GM12878 (cell line): ENCODE measurements around the gene MAMDC4. TPM values are rescaled to one million over a fixed set of nuclear protein-coding genes. Genes with fewer than 3 reads are reported as not detected.

ENCODE experiments used
- ATAC-seq: fragments of 200-7000 bp; cut with Tn5 transposase; 3 replicates; pipeline ENCODE4 v1.9.1; 2020; ENCODE audit warnings: mild to moderate bottlenecking, moderate library complexity
- BruUV-seq: library from RNA; stranded (reverse); fragments of 400-500 nt; replicated peaks from 2 replicates; lab custom pipeline; 2021; lab: Mats Ljungman, UMichigan
- CTCF ChIA-PET: fragments of 300-600 bp; sonication (Branson Sonifier 250); formaldehyde crosslinking; extraction: SDS; loops from one replicate; lab custom pipeline; 2021; ENCODE audit warnings: inconsistent platforms; lab: Yijun Ruan, JAX
- POLR2A ChIA-PET: fragments of 350-600 bp; formaldehyde crosslinking; extraction: SDS; loops from one replicate; lab custom pipeline; 2021; ENCODE audit warnings: inconsistent platforms; lab: Charles Lee
- RAD21 ChIA-PET: fragments of 300-600 bp; sonication (Branson Sonifier 250); formaldehyde crosslinking; loops from one replicate; lab custom pipeline; 2023; ENCODE audit warnings: antibody characterized with exemption; ENCODE audit not compliant: unreplicated experiment; lab: Charles Lee
- SMC1A ChIA-PET: fragments of 300-600 bp; sonication (Branson Sonifier 250); formaldehyde crosslinking; loops from one replicate; lab custom pipeline; 2023; ENCODE audit not compliant: unreplicated experiment, uncharacterized antibody; lab: Charles Lee
- DNase-seq: peaks from one replicate; pipeline ENCODE4 v3.0.0-alpha.2; 2011; ENCODE audit warnings: low read depth, low spot score
- FAIRE-seq: peaks from 3 replicates; lab custom pipeline; 2011; peaks lifted over from hg19 to GRCh38; lab: Jason Lieb, UNC
- H2AFZ ChIP-seq: 2 replicates; pipeline ENCODE4 v1.6.0; 2011; ENCODE audit warnings: low read depth, low read length, control low read depth; ENCODE audit not compliant: control insufficient read depth
- H3K27ac ChIP-seq: 2 replicates; pipeline ENCODE4 v1.5.1; 2011; ENCODE audit warnings: control low read depth; ENCODE audit not compliant: control insufficient read depth, insufficient read depth
- H3K27me3 ChIP-seq, 2 experiments: replicated peaks in 1 of 2; 2 replicates each; pipeline versions ENCODE4 v1.6.0 to v1.6.1; 2011; ENCODE audit warnings: low read length in 1 of 2; ENCODE audit not compliant: control insufficient read depth in 2 of 2, insufficient read depth in 2 of 2
- H3K36me3 ChIP-seq, 2 experiments: 2 replicates each; pipeline ENCODE4 v1.5.1; 2011; ENCODE audit warnings: low read length in 1 of 2; ENCODE audit not compliant: control insufficient read depth in 2 of 2, insufficient read depth in 2 of 2
- H3K4me1 ChIP-seq: 2 replicates; pipeline ENCODE4 v1.6.1; 2011; ENCODE audit warnings: mild to moderate bottlenecking, low read length, moderate library complexity, mixed read lengths; ENCODE audit not compliant: control insufficient read depth, insufficient read depth
- H3K4me2 ChIP-seq: 2 replicates; pipeline ENCODE4 v1.6.0; 2011; ENCODE audit warnings: control low read depth; ENCODE audit not compliant: control insufficient read depth, insufficient read depth
- H3K4me3 ChIP-seq: fragments of 200-600 bp; sonication (generic); 2 replicates; pipeline ENCODE4 v1.5.1; 2016
- H3K79me2 ChIP-seq: 2 replicates; pipeline ENCODE4 v1.6.0; 2011; ENCODE audit warnings: low read length; ENCODE audit not compliant: control insufficient read depth, insufficient read depth
- H3K9ac ChIP-seq: 2 replicates; pipeline ENCODE4 v1.8.0; 2011; ENCODE audit warnings: low read length, control low read depth, mixed read lengths; ENCODE audit not compliant: control insufficient read depth, insufficient read depth
- H3K9me3 ChIP-seq: replicated peaks from 3 replicates; pipeline ENCODE4 v1.5.1; 2011; ENCODE audit warnings: mild to moderate bottlenecking, low read length; ENCODE audit not compliant: control insufficient read depth, insufficient read depth
- H4K20me1 ChIP-seq: 2 replicates; pipeline ENCODE4 v1.6.0; 2011; ENCODE audit not compliant: control insufficient read depth, insufficient read depth
- JUND ChIP-seq: IDR thresholded peaks from 2 replicates; pipeline ENCODE4 v1.6.1; 2012; ENCODE audit warnings: low read depth, mild to moderate bottlenecking, low read length, improper control_type of control experiment, moderate library complexity
- KAT2A ChIP-seq: conservative IDR thresholded peaks from 2 replicates; pipeline ENCODE4 v1.6.1; 2011; ENCODE audit warnings: low read depth, low read length; ENCODE audit not compliant: control insufficient read depth
- RAD21 ChIP-seq: IDR thresholded peaks from 2 replicates; pipeline ENCODE4 v1.6.1; 2011; ENCODE audit warnings: mild to moderate bottlenecking, low read depth, low read length, moderate library complexity; ENCODE audit not compliant: insufficient read depth
- TAF1 ChIP-seq: IDR thresholded peaks from 2 replicates; pipeline ENCODE4 v1.6.1; 2011; ENCODE audit warnings: mild to moderate bottlenecking, low read depth, low read length, borderline replicate concordance
- USF1 ChIP-seq: IDR thresholded peaks from 2 replicates; pipeline ENCODE4 v1.6.1; 2011; ENCODE audit warnings: borderline replicate concordance, low read depth, mild to moderate bottlenecking, moderate library complexity, mixed read lengths, low read length; ENCODE audit not compliant: insufficient read depth; ENCODE audit errors: extremely low read length
- WGBS: methylation state at CpG from one replicate; pipeline ENCODE4 v1.1.6; 2016; ENCODE audit warnings: low lambda C conversion rate; ENCODE audit not compliant: insufficient replicate concordance, insufficient coverage; ENCODE audit errors: missing lambda C conversion rate; 5-methylcytosine and 5-hydroxymethylcytosine counted together
- in situ Hi-C: fragments of 300-500 bp; cut with MboI; formaldehyde crosslinking; loops from 9 replicates; pipeline ENCODE4 v1.14.3; 2018; ENCODE audit warnings: mixed read lengths
- intact Hi-C: fragments of 100-400 bp; cut with micrococcal nuclease; formaldehyde crosslinking; loops from one replicate; pipeline ENCODE4 v1.14.2; 2022; ENCODE audit not compliant: unreplicated experiment
- polyA plus RNA-seq, 11 experiments: library from polyadenylated mRNA; depleted of rRNA in 4 of 11; unstranded in 6 of 11; stranded (reverse) in 5 of 11; fragments of >200 nt; fragmentation: Nextera tagmentation in 4 of 11; fragmentation: Illumina TruSeq in 1 of 11; extraction: Ambion mirVana in 4 of 11; extraction: Trizol in 1 of 11; gene quantifications; 1 replicate in 1 of 11; 2 replicates in 10 of 11; pipeline versions ENCODE4 v1.2.1 to v1.2.3, GENCODE V29; 2011 to 2016; ENCODE audit warnings: inconsistent platforms in 2 of 11, missing spikeins in 2 of 11, low read depth in 1 of 11
- total RNA-seq, 4 experiments: library from RNA; depleted of rRNA in 3 of 4; stranded (reverse); fragments of >200 nt in 3 of 4; fragmentation: Illumina TruSeq in 1 of 4; extraction: Trizol in 1 of 4; gene quantifications; 2 replicates each; pipeline versions ENCODE4 v1.2.1 to v1.2.3, GENCODE V29; 2013 to 2021
- TF ChIP-seq, protein P1 (sequence below), 3 experiments: IDR thresholded peaks in 2 of 3; conservative IDR thresholded peaks in 1 of 3; 2 replicates each; pipeline ENCODE4 v1.5.1; 2011; ENCODE audit warnings: low read depth in 3 of 3, low read length in 3 of 3, mild to moderate bottlenecking in 3 of 3, control low read depth in 2 of 3, moderate library complexity in 2 of 3, inconsistent platforms in 1 of 3, mixed read lengths in 1 of 3; ENCODE audit not compliant: control insufficient read depth in 2 of 3, insufficient read depth in 1 of 3; ENCODE audit errors: extremely low read depth in 1 of 3

MAMDC4 gene
- total and polyA plus RNA-seq, 10 of the 15 experiments (the other 5 are each of a cell fraction or from before 2014, with no cell fraction given), result 0.22 to 5.7 (median 2.4) TPM; not detected in 1

GRCh38 chr9:136856541-136857141, 4.5 kb downstream of the MAMDC4 start:
- ATAC-seq (no peak), FAIRE-seq (no peak), DNase-seq (no peak)
- in situ Hi-C loops, result no loop called here
- no peaks in the 10 kb centered on the region for H3K79me2 ChIP-seq
- ChIA-PET RAD21 (no interaction called here), CTCF (no interaction called here), POLR2A (interaction anchor here (0.8 kb wide), 1 partner anchor 16 kb away, joined by 5 read pairs; no protein-coding TSS in a partner anchor), SMC1A (no interaction called here)
- no peaks in the 10 kb centered on the region for H3K4me1 ChIP-seq
- intact Hi-C loops, result no loop called here
- no peak overlapping the region for H3K27ac ChIP-seq
- WGBS, result 58% methylated on average over 14 of the region's 14 CpGs
- no peak overlapping the region for H2AFZ ChIP-seq
- no peak overlapping the region for H3K4me2 ChIP-seq
- H3K36me3 ChIP-seq, result peaks cover 0 to 6% of the 10 kb centered on the region in 2 experiments; a peak in 2 of 4 replicates
- H4K20me1 ChIP-seq, result no peaks in the 10 kb centered on the region
- no peak overlapping the region for H3K4me3 ChIP-seq
- no peak for TF ChIP-seq KAT2A
- TF ChIP-seq, protein P1, sequence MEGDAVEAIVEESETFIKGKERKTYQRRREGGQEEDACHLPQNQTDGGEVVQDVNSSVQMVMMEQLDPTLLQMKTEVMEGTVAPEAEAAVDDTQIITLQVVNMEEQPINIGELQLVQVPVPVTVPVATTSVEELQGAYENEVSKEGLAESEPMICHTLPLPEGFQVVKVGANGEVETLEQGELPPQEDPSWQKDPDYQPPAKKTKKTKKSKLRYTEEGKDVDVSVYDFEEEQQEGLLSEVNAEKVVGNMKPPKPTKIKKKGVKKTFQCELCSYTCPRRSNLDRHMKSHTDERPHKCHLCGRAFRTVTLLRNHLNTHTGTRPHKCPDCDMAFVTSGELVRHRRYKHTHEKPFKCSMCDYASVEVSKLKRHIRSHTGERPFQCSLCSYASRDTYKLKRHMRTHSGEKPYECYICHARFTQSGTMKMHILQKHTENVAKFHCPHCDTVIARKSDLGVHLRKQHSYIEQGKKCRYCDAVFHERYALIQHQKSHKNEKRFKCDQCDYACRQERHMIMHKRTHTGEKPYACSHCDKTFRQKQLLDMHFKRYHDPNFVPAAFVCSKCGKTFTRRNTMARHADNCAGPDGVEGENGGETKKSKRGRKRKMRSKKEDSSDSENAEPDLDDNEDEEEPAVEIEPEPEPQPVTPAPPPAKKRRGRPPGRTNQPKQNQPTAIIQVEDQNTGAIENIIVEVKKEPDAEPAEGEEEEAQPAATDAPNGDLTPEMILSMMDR (IDR thresholded peaks at IDR 0.05 in 2 of 3, conservative IDR thresholded peaks at IDR 0.05 in 1 of 3; ENCODE audit: control insufficient read depth in 2 of 3, extremely low read depth in 1 of 3, insufficient read depth in 1 of 3, low read depth in 3 of 3, low read length in 3 of 3), result 0 out of 6 replicates have a peak, but pooled peaks of 1 of the 3 experiments have one; percentile 18
- H3K9me3 ChIP-seq, result no peaks in the 10 kb centered on the region
- BruUV-seq, result no TSS peak
- no peak overlapping the region for H3K9ac ChIP-seq
- H3K27me3 ChIP-seq, result no peaks in the 10 kb centered on the region

GRCh38 chr9:136857166-136857565, 5.0 kb downstream of the MAMDC4 start:
- DNase-seq (no peak), FAIRE-seq (no peak), ATAC-seq (no peak)
- ChIA-PET CTCF (no interaction called here), POLR2A (no interaction called here), SMC1A (no interaction called here), RAD21 (interaction anchor here (0.6 kb wide), 1 partner anchor 22 kb away, joined by 3 read pairs; no protein-coding TSS in a partner anchor)
- Histone ChIP-seq H3K4me3 (no peak overlapping the region), H3K27ac (no peak overlapping the region), H3K9me3 (no peaks in the 10 kb centered on the region), H3K36me3 (peaks cover 0 to 6% of the 10 kb centered on the region in 2 experiments; a peak in 2 of 4 replicates), H4K20me1 (no peaks in the 10 kb centered on the region), H3K4me2 (no peak overlapping the region), H2AFZ (no peak overlapping the region), H3K79me2 (no peaks in the 10 kb centered on the region), H3K4me1 (no peaks in the 10 kb centered on the region), H3K27me3 (no peaks in the 10 kb centered on the region), H3K9ac (no peak overlapping the region)
- 83% methylated on average over 19 of the region's 19 CpGs for WGBS
- in situ Hi-C loops (no loop called here), intact Hi-C loops (no loop called here)
- BruUV-seq, result no TSS peak
- TF ChIP-seq, protein P1 (IDR thresholded peaks at IDR 0.05 in 2 of 3, conservative IDR thresholded peaks at IDR 0.05 in 1 of 3; ENCODE audit: control insufficient read depth in 2 of 3, extremely low read depth in 1 of 3, insufficient read depth in 1 of 3, low read depth in 3 of 3, low read length in 3 of 3), result no peak
- TF ChIP-seq USF1 (no peak), JUND (no peak), TAF1 (no peak), RAD21 (no peak)
